GM18498 (cell line): Measurements from ENCODE around the gene RIPOR1.
A peak's percentile ranks its signal among the peaks of the same experiment; 100 is the strongest.
"Not testable (repeated sequence)": the region's sequence is repeated elsewhere in the genome, so short reads cannot be mapped to it uniquely, and the experiment has no call there.

Experiments
- ATAC-seq: cut with Tn5 transposase; IDR thresholded peaks from one replicate; pipeline ENCODE4 v1.9.1; 2021; ENCODE audit warnings: mild to moderate bottlenecking, moderate library complexity; ENCODE audit not compliant: unreplicated experiment

Gene RIPOR1

DNA sequence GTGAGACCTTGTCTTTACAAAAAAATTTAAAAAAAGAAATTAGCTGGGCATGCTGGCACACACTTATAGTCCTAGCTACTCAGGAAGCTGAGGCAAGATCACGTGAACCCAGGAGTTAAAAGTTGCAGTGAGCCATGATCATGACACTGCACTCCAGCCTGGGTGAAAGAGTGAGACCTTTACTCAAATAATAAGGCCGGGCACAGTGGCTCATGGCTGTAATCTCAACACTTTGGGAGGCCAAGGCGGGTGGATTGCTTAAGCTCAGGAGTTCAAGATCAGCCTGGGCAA, 11.5 kb upstream of the RIPOR1 start:
- ATAC-seq, result no peak

DNA sequence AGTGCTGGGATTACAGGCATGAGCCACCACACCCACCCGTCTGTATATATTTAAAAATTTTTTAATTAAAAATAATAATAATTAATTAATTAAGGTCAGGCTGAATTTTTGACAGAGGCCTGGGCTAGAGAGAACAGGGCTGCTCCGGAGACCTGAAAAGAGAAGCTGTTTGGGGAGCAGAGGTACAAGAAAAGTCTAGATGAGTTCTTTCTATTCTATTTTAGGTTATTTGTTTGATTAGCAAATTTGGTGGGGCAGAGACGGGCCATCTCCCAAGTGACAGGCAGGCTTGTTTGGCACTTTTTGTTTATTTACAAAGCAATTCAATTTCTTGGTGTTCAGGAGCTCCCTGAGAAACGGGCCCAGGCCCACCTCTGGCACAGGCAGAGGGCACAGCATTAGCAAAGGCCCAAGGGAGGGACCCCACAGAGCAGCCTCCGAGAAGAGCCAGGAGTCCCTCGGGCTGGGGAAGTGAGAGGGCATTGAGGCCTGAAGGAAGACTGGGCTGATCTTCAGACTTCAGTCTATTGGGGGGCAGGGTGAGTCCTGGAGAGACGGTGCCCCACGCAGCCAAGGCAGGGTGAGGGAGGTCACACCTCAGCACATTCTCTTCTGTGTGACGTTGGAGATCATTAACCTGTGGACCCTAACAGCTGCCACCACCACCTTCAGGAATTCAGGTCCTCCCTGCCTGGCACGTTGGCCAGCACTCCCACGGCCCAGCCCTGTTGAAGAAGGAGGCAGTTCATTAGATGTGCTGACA, 10.8 kb upstream of the RIPOR1 start:
- ATAC-seq, result peak; percentile 43

DNA sequence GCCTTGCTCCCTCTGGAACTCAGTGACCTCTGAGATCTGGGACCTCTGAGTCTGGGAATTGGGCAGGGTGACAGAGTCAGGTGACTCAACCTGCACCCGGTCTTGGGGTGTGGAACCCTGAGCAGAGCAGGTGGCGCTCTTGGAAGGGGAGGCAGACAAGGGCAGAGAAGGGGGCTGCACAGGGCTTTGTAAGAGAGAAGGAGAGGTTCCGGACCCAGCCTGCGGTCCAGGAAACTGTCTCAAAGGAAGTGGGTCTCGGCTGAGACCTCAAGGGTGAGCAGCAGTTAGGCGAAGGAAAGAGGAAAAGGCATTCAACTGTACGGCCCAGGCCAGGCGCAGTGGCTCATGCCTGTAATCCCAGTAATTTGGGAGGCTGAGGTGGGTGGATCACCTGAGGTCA, 10.0 kb upstream of the RIPOR1 start:
- ATAC-seq, result no peak

DNA sequence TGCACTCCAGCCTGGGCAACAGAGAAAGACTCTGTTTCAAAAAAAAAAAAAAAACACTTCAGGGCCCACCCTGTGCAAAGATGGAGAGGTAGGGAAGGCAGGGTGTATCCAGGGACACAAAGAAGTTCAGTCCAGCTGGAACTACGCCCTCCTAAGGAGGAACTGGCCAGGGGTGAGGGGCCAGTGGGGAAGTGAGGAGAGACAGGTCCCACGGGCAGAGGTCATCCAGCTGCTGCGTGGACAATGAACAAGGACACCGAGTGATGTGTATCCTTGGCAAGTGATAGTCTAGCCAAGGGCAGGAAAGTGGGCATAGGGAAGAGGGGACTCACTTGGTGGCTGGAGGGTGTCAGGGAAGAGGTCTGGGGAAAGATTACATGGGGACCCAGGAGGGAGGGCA, 9.4 kb upstream of the RIPOR1 start:
- no peak for ATAC-seq

DNA sequence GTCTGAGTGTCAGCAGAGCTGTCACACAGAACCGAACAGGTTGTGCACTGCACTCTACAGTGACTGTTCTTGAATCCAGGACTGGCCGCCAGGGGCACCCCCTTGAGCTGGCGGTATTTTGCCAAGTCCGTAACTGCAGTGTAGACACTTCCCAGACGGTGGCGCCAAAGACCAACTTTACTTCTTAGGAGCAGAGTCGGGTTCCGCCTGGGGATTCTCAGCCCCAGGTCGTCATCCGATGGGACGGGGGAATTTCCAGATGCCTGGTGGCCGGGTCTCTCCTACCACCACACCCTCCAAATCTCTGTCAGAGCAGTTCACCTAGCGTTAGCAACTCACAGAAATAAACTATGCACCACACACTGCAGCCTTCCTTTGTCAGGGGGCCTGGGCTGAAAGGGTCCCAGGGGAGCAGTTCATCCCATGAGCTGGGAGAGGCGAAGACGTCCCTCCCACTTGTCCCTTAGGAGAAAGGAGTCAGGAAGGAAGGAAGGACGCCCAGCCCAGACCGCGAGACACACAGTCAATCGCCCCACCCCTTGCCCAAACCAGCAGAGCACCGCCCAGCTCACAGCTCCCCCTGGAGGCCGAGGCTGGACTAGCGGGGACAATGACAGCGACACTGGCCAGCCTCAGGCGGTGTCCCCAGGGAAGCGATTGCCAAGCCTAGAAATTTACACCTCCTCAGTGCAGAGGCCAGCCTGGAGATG, 7.4 kb upstream of the RIPOR1 start:
- ATAC-seq, result peak; percentile 71

DNA sequence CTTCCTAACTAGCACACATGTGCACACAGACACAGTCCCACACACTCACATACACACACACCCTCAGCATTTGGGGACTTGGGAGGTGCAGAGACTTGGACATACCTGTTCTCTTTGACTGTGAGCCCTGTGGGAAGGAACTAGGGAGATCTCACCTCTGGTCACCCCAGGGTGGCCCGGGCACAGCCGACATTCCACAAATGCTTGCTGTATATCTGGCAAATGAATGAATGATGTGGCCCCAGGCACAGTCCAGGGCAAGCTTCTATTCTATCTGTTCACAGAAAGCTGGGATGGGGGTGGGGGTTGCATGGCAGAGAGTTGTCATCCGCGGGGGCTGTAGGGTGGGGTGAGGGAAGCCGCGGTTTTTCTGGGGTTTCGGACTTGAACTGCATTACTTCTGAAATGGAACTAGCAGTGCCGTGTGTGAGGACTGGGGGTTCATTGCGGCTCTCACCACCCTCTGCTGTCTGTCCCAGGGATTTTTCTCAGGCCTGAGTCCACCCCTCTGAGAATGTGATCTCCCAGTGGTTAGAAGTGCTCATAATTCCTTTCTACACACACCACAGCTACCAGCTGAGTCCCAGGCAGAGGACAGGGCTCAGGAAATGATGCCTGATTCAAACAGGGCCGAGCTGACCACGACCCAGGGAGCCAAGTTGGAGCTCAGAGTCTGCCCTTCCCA, 3.3 kb upstream of the RIPOR1 start:
- no peak for ATAC-seq

DNA sequence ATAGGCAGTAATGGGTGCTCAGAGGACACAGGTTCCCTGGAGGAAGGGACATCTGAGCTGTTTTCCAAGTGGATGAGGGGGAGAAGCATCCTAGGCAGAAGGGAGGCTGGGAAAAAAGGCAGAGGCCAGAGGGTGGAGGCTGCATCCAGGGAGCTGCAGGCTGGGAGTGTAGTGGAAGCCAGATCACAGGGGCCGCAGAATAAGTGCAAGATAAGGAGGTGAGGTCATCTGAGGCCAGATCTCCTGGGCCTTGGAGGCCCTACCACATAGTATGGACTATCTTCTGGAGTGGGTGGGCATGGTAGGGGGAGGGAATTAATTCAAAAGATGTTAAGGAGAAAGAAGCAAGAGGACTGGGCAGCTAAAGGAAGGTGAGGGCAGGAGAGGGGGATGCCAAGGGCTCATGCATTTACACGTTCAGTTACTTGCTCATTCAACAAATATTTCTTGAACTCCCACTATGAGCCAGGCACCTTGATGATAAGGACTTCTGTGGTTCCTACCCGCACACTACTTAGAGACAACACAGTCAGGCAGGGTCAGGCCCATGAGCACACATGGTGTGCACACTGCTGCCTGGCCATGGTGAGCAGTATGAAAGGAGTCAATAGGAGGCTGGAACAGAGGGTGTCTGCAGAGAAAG, 2.4 kb upstream of the RIPOR1 start:
- ATAC-seq, result no peak

DNA sequence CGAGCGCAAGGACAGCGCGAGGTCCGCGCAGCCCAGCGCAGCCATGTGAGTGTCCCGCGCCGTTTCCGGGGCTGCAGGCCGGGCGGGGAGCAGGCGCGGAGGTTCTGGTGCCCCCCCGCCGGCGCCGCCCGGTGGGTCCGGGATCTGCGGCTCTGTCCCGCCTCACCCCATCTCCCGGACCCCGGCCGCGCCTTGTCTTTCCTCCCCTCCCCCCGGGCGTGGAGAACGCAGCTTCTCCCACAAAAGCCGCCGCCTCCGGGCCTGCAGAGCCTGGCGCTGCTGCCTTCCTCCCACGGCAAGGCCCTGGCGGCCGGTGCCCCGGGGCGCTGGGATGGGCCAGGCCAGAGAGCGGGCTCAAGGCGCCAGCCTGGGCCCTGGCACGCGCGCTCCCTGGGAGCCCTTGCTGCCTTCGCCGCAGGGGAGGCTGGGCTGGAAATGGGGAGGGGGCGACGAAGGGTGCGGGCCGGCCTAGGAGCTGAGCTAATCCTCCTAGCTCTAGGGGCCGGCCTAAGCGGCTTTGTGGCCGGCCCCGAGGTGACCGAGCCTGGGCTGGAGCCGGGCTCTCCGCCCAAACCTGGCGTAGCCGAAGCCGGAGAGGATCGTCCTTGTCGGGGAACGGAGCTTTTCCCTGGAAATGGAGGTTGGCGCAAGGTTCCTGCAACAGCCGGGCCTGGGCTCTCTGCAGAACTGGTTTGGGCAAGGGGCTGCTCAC, 397 bp downstream of the RIPOR1 start:
- peak; percentile 34 for ATAC-seq

DNA sequence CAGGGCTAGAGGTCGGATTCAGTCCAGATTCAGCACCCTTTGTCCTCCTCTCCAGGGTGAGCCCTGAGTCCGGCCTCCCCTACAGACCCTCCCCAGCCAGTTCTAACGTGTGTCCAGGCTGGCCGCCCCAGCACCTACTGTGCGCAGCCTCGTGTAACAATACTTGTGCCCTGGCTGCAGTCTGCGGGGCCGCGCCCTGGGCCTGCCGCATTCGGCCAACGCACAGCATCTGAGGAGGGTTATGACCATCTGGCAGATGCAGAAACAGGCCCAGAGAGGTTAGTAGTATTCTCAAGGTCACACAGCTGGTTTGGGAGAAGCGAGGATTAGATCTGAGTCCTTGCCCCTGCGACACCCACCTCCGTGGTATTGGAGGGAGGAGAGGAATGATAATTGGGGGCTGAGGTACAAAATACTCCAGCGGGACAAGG, 968 bp downstream of the RIPOR1 start:
- peak; percentile 16 for ATAC-seq

DNA sequence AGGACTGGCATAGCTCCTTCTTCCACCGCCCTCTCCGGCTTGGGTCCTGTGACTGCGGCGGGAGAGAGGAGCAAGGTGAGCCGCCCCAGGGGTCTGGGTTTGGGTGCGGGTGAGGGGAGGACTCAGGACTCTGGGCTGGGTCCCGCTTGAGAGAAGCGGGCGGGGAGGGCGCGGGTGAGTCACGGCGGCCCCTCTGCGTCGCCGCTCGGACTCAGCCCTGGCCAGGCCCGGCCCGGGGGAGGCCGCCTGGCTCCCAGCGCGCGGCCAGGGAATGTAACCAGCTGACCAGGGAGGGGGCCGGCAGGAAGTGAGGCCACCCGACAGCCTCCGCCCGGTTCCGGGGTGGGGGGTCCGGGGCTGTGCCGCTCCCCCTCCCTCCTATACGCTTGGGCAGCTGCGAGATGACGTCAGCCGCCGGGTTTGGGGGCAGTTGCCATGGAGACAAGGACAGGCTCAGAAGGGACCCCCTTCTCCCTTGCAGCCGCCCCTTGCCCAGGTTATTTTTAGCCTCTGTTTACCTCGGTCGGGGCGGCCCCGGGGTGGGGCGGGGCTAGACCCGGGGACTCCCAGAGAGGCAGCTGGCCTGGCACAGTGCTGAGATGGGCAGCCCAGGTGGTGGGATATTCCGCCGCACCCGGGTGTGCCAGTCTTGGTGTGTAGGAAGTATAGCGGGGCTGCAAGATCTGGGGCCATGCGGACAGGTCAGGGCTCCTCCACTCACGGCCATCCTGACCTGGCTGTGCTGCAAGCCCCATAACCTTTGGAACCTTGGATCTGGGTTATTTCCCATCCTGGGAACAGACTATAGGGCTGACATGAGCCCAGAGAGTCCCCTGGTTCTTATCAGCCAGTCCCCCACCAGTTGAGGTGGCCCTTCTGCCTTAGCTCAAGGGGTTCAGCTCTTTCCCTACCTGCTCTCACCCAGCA, 1.6 kb downstream of the RIPOR1 start:
- ATAC-seq, result peak; percentile 37

DNA sequence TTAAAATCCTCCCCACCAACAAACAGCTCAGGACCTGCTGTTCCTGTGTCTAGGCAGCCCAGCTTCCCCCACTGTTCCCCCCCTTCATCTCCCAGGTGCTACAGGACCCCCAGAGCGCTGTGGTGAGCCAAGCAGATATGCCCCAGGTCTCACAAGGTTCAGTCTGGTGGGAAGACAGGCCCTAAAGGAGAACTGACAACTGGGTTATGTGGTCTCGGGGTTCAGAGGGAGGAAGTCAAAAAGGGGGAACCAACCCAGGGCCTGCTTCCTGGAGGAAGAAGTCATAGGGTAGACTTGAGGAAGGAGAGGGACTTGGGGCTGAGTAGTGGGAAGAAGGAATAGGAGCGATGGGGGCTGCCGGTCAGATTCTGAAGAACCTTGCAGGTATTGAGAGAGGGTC, 2.6 kb downstream of the RIPOR1 start:
- ATAC-seq, result no peak

DNA sequence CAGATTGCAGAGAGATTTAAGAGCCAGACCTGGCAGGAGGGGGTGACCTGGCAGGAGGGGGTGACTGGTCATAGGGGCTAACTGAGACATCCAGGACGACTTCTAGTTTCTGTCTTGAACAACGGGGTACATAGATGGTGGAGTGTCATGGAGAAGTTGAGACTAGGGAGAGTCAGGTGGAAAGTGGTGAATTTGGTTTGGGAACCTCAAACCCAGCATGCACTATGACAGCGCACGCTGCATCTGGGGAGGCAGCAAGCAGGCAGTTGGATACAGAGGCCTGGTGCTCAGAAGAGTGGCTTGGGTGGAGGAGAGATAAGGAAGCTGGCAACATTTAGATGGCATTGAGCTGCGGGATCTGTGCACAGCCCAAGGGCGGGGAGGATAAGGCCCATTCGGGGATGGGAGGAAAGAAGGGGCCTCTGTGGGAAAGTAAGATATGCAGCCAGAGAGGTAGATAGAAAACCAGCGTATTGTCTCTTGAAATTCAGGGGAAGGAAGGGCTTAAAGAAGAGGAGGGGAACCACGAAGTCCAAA, 4.5 kb downstream of the RIPOR1 start:
- ATAC-seq, result no peak

DNA sequence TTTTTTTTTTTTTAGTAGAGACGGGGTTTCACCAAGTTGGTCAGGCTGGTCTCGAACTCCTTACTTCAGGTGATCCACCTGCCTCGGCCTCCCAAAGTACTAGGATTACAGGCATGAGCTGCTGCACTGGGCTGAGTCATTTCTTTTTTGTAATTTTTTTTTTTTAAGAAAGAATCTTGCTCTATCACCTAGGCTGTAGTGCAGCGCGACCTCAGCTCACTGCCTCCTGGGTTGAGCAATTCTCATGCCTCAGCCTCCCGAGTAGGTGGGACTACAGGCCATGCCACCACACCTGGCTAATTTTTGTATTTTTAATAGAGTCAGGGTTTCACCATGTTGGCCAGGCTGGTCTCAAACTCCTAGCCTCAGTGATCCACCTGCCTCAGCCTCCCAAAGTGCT, 5.4 kb downstream of the RIPOR1 start:
- ATAC-seq, result not testable (repeated sequence)

DNA sequence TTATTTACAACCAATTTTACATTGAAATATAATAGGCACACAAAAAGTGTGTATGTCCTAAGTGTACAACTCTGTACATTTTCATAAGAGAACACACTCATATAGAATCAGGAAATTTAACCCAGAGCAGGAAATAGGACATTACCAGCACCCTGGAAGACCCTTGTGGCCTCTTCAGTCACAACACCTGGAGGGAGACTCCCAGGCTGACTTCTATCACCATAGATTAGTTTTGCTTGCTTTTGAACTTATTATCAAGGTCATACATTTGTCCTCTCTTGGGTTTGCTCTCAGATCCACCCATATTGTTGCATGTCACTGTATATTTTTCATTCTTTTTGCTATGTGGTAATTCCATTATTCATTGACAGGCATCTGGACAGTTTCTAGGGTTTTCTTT, 5.8 kb downstream of the RIPOR1 start:
- no peak for ATAC-seq

DNA sequence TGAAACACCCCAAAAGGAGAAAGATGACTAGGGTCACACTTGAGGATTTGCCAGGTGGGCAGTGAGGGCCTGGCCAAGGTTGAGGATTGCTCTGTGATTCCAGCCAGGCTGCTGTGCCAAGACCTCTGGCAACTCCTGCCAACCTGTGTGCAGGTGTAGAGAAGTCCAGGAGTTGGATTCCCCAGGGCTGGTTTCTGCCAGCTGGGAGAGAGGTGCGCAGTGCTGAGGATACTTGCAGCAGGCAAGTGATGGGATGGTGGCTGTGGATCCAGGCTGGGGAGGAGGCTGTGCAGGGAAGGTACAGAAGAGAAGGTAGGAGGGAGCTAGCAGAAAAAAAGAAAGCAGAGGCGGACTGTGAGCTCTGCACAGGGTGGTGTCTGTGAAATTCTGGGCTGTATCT, 6.6 kb downstream of the RIPOR1 start:
- ATAC-seq, result no peak

DNA sequence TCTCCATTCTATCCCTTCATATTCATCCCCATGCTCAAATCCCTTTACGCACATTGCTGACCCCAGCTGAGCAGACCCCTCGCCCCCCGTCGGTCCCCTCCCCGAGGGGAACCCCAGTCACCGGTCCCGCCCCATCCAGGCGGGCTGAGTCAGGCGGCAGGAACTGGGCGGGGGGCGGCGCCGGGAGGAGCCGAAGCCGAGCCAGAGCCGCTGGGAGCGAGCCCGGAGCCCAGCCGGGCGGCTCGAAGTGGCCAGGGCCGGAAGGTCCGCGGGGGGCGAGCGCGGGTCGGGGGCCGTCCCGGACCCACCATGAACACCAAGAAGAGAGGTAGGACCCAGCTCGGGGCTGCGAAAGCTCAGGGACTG, 8.6 kb downstream of the RIPOR1 start:
- peak; percentile 31 for ATAC-seq

DNA sequence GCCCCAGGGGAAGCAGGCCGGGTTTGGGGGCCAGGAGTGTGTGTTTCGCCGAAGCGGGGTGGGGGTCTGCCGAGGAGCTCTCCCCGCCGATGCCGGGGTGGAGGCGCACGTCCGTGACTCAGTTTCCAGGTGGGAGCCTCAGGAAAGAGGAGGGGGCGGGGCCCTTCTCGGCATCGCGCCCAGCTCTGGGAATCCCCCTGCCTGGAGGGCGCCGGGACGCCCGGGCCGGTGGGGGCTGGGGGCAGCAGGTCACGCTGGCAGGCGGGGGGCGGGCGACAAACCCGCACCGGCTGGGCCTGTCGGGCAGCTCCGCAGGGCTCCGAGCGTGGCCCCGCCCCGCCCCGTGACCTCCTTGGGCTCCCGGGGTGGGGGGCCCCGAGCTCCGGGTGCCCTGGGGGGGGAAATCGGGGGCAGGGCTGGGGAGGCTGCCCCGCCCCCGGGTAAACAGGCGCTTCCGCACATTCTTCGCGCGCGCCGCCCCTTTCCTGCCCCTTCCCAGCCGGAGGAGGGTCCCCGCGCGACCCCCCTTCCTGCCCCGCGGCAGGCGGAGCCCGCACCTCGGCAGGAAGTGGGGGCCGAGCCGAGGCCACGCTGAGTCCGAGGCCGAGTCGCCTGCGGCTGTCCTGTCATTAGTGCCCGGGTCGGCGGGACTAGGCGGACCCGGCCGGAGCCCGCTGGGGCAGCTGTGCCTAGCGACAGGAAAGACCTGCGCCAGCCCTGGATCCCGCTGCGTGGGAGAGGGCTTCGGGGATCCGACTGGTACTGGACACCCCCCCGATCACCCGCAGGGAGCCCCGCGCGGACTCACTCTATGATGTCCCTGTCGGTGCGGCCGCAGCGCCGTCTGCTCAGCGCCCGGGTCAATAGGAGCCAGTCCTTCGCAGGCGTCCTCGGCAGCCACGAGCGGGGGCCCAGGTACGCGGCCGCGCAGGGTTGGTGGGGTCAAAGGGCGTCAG, 9.3 kb downstream of the RIPOR1 start:
- peak; percentile 41 for ATAC-seq

DNA sequence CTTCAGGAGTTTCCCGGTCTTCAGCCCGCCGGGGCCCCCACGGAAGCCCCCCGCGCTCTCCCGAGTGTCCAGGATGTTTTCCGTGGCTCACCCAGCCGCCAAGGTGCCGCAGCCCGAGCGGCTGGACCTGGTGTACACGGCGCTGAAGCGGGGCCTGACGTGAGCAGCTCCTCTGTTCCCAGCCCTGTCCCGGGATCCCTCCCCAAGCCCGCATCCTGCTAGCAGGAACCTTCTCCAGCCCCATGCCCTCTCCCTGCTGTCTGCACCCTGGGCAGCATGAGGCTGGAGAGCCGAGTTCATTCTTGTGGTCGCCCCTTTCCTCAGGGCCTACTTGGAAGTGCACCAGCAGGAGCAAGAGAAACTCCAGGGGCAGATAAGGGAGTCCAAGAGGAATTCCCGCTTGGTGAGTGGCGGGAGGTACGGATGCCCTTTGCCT, 10.1 kb downstream of the RIPOR1 start:
- ATAC-seq, result no peak

DNA sequence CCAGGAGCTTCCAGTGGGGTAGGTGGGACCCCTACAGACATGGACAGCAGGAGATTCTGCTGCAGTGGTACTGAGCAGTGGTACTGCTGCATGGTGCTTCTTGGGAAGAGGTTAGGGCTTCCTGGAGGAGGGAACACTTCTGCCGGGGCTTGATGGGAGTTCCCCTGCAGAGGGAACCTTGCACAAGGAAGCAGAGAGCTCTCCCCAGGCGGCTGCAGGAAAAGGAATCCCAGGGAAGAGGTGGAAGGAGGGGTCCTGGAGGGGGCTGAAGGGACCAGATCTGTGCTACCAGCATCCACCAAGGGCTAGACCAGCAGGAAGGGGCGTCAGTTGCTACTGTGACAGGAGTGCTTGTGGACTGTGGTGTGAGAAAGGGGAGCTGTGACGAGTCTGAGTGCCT, 10.6 kb downstream of the RIPOR1 start:
- no peak for ATAC-seq
